K562 (cell line): ENCODE results near the gene NLRX1. TPM values are rescaled to one million over a fixed set of nuclear protein-coding genes. Genes with fewer than 3 reads are reported as not detected.

ENCODE experiments used
- ARID3A ChIP-seq: IDR thresholded peaks from 2 replicates; pipeline ENCODE4 v1.6.1; 2012; ENCODE audit warnings: low read depth, low read length, improper control_type of control experiment, borderline replicate concordance
- BRF2 ChIP-seq: IDR thresholded peaks from 3 replicates; pipeline ENCODE4 v1.6.1; 2011; ENCODE audit warnings: borderline replicate concordance, mild to moderate bottlenecking; ENCODE audit not compliant: insufficient read length, insufficient read depth
- CTBP1 ChIP-seq: fragments of 450-650 bp; IDR thresholded peaks from 2 replicates; pipeline ENCODE4 v1.6.1; 2016; ENCODE audit warnings: borderline replicate concordance
- GATAD2A ChIP-seq: fragments of 450-650 bp; IDR thresholded peaks from 2 replicates; pipeline ENCODE4 v1.6.1; 2017
- GTF3C2 ChIP-seq: IDR thresholded peaks from 3 replicates; pipeline ENCODE4 v1.6.1; 2011; ENCODE audit warnings: borderline replicate concordance, mild to moderate bottlenecking, moderate library complexity; ENCODE audit not compliant: insufficient read length; ENCODE audit errors: extremely low read depth
- SAFB2 ChIP-seq: fragments of 200-400 bp; formaldehyde crosslinking; IDR thresholded peaks from 2 replicates; pipeline ENCODE4 v1.6.1; 2018; ENCODE audit warnings: borderline replicate concordance, low read length, low read depth, moderate library complexity; ENCODE audit not compliant: severe bottlenecking
- SRSF9 ChIP-seq: fragments of 200-400 bp; formaldehyde crosslinking; IDR thresholded peaks from 2 replicates; pipeline ENCODE4 v1.6.1; 2017; ENCODE audit warnings: low read depth, low read length, borderline replicate concordance
- polyA plus RNA-seq, 8 experiments: library from polyadenylated mRNA; depleted of rRNA in 4 of 8; stranded (reverse) in 5 of 8; unstranded in 3 of 8; fragments of >200 nt; fragmentation: Nextera tagmentation in 2 of 8; fragmentation: Illumina TruSeq in 1 of 8; extraction: Ambion mirVana in 2 of 8; extraction: Trizol in 1 of 8; gene quantifications; 2 replicates each; pipeline versions ENCODE4 v1.2.1 to v1.2.3, GENCODE V29; 2011 to 2014; ENCODE audit warnings: inconsistent platforms in 1 of 8, missing spikeins in 1 of 8
- total RNA-seq, 7 experiments: library from RNA; depleted of rRNA in 6 of 7; stranded (reverse); fragments of >200 nt in 6 of 7; fragmentation: Illumina TruSeq in 2 of 7; extraction: Trizol in 2 of 7; gene quantifications; 2 replicates each; pipeline versions ENCODE4 v1.2.1 to v1.2.3, GENCODE V29; 2011 to 2021; ENCODE audit warnings: low replicate concordance in 1 of 7

NLRX1 gene
- total and polyA plus RNA-seq, 9 of the 15 experiments (the other 6 are each of a cell fraction or from before 2014, with no cell fraction given), result 0.04 to 2.3 (median 0.69) TPM

- TF ChIP-seq BRF2, result no peak
- no peak for TF ChIP-seq SAFB2
- TF ChIP-seq SRSF9, result no peak
- TF ChIP-seq CTBP1, result no peak
- TF ChIP-seq GTF3C2, result no peak
- TF ChIP-seq GATAD2A, result no peak
- no peak for TF ChIP-seq ARID3A
Measured at GRCh38 chr11:119144825-119145486, 23.6 kb upstream of the NLRX1 start (continued).
